IPS-NIHi7 (cell line): ENCODE measurements around the gene SLC22A31.

Source experiments
- DNase-seq: peaks from one replicate; pipeline ENCODE4 v3.0.0; 2012; ENCODE audit warnings: mixed read lengths; ENCODE audit errors: extremely low spot score

The SLC22A31 gene

GRCh38 chr16:89164847-89165680 is 35.3 kb downstream of the SLC22A31 start:
- no peak for DNase-seq

- DNase-seq: no peak
Measured at GRCh38 chr16:89164436-89164835, 35.9 kb downstream of the SLC22A31 start.

- no peak for DNase-seq
Measured at GRCh38 chr16:89163297-89163696, 37.0 kb downstream of the SLC22A31 start.

- DNase-seq: no peak
Measured at GRCh38 chr16:89161763-89162713, 38.3 kb downstream of the SLC22A31 start.

GRCh38 chr16:89160977-89161701 is 39.2 kb downstream of the SLC22A31 start:
- no peak for DNase-seq

GRCh38 chr16:89159850-89160354 is 40.4 kb downstream of the SLC22A31 start:
- DNase-seq: no peak

GRCh38 chr16:89159066-89159849 is 41.1 kb downstream of the SLC22A31 start:
- DNase-seq: no peak

- no peak for DNase-seq
Measured at GRCh38 chr16:89157778-89158177, 42.6 kb downstream of the SLC22A31 start.

GRCh38 chr16:89156740-89157645 is 43.3 kb downstream of the SLC22A31 start:
- no peak for DNase-seq

GRCh38 chr16:89155851-89156739 is 44.2 kb downstream of the SLC22A31 start:
- no peak for DNase-seq

- DNase-seq: no peak
Measured at GRCh38 chr16:89155184-89155679, 45.1 kb downstream of the SLC22A31 start.

- DNase-seq: no peak
Measured at GRCh38 chr16:89154390-89155183, 45.8 kb downstream of the SLC22A31 start.

GRCh38 chr16:89153848-89154271 is 46.5 kb downstream of the SLC22A31 start:
- no peak for DNase-seq

GRCh38 chr16:89152831-89153700 is 47.3 kb downstream of the SLC22A31 start:
- no peak for DNase-seq

- DNase-seq: no peak
Measured at GRCh38 chr16:89150981-89151380, 49.4 kb downstream of the SLC22A31 start.

- no peak for DNase-seq
Measured at GRCh38 chr16:89150090-89150835, 50.1 kb downstream of the SLC22A31 start.
